Progenitor cell of endocrine pancreas (in vitro differentiated cells): Measurements from ENCODE around the gene TXNRD1. TPM values are rescaled to one million over a fixed set of nuclear protein-coding genes. Genes with fewer than 3 reads are reported as not detected.

Experiments used
- DNase-seq: peaks from one replicate; pipeline ENCODE4 v3.0.0; 2021; ENCODE audit warnings: low spot score; ENCODE audit not compliant: unreplicated experiment
- H3K27ac Mint-ChIP-seq: 2 replicates; pipeline ENCODE4 v1.8.0; 2021; ENCODE audit warnings: mild to moderate bottlenecking, moderate library complexity, mixed read lengths
- H3K27me3 Mint-ChIP-seq: 2 replicates; pipeline ENCODE4 v1.8.0; 2021; ENCODE audit warnings: mixed read lengths
- H3K36me3 Mint-ChIP-seq: 2 replicates; pipeline ENCODE4 v1.8.0; 2022; ENCODE audit warnings: mixed read lengths; ENCODE audit not compliant: insufficient read depth
- H3K4me1 Mint-ChIP-seq: 2 replicates; pipeline ENCODE4 v1.8.0; 2021; ENCODE audit warnings: low read depth, mixed read lengths
- H3K4me3 Mint-ChIP-seq: 2 replicates; pipeline ENCODE4 v1.8.0; 2021; ENCODE audit warnings: low read depth, mild to moderate bottlenecking, moderate library complexity, mixed read lengths
- H3K9me3 Mint-ChIP-seq: 2 replicates; pipeline ENCODE4 v1.8.0; 2021; ENCODE audit warnings: low read depth, mixed read lengths
- CTCF ChIP-seq: fragments of 200-600 bp; sonication (generic); IDR thresholded peaks from one replicate; pipeline ENCODE4 v1.5.0; 2021; ENCODE audit warnings: antibody characterized with exemption, mild to moderate bottlenecking; ENCODE audit not compliant: unreplicated experiment
- total RNA-seq: library from RNA; stranded (reverse); gene quantifications from 2 replicates; pipeline ENCODE4 v1.2.1, GENCODE V29; 2021

Gene TXNRD1
- total RNA-seq, 1 donor from 2014 or later, result 116 TPM

- Mint-ChIP-seq H3K4me1 (peaks cover 9% of the 10 kb centered on the region), H3K4me3 (no peak overlapping the region), H3K27ac (no peak overlapping the region), H3K36me3 (no peaks in the 10 kb centered on the region), H3K9me3 (no peaks in the 10 kb centered on the region), H3K27me3 (peaks cover 16% of the 10 kb centered on the region)
- DNase-seq, result no peak
- no peak for TF ChIP-seq CTCF
Measured at GRCh38 chr12:104219908-104220404, 4.4 kb downstream of the TXNRD1 start.

- Mint-ChIP-seq H3K27ac (no peak overlapping the region), H3K4me1 (peaks cover 9% of the 10 kb centered on the region), H3K4me3 (no peak overlapping the region), H3K27me3 (peaks cover 16% of the 10 kb centered on the region), H3K9me3 (no peaks in the 10 kb centered on the region), H3K36me3 (no peaks in the 10 kb centered on the region)
- TF ChIP-seq CTCF, result no peak
- no peak for DNase-seq
Measured at GRCh38 chr12:104220931-104221330, 5.4 kb downstream of the TXNRD1 start.

GRCh38 chr12:104222976-104223375, 7.4 kb downstream of the TXNRD1 start:
- Mint-ChIP-seq H3K9me3 (no peaks in the 10 kb centered on the region), H3K27me3 (peaks cover 5% of the 10 kb centered on the region), H3K4me1 (peaks cover 9% of the 10 kb centered on the region), H3K4me3 (no peak overlapping the region), H3K27ac (no peak overlapping the region), H3K36me3 (no peaks in the 10 kb centered on the region)
- TF ChIP-seq CTCF, result no peak
- no peak for DNase-seq

- no peaks in the 10 kb centered on the region for H3K36me3 Mint-ChIP-seq
- no peak overlapping the region for H3K4me3 Mint-ChIP-seq
- DNase-seq, result no peak
- no peak overlapping the region for H3K27ac Mint-ChIP-seq
- peaks cover 9% of the 10 kb centered on the region for H3K4me1 Mint-ChIP-seq
- TF ChIP-seq CTCF, result no peak
- no peaks in the 10 kb centered on the region for H3K9me3 Mint-ChIP-seq
- peaks cover 5% of the 10 kb centered on the region for H3K27me3 Mint-ChIP-seq
Measured at GRCh38 chr12:104223712-104224111, 8.1 kb downstream of the TXNRD1 start.

- Mint-ChIP-seq H3K9me3 (no peaks in the 10 kb centered on the region), H3K4me3 (no peak overlapping the region), H3K36me3 (peaks cover 1% of the 10 kb centered on the region), H3K27me3 (peaks cover 5% of the 10 kb centered on the region), H3K27ac (no peak overlapping the region), H3K4me1 (peaks cover 3% of the 10 kb centered on the region)
- no peak for DNase-seq
- TF ChIP-seq CTCF, result no peak
Measured at GRCh38 chr12:104226672-104227071, 11.1 kb downstream of the TXNRD1 start.
